DOHH2 (cell line): ENCODE measurements around the gene B4GAT1.

Source experiments
- H3F3A ChIP-seq: fragments of 200-600 bp; sonication (generic), shearing (Covaris generic); 2 replicates; pipeline ENCODE4 v1.6.0; 2016; ENCODE audit warnings: antibody characterized with exemption, mild to moderate bottlenecking; ENCODE audit not compliant: control insufficient read depth, insufficient read depth
- H3K27ac ChIP-seq: fragments of 200-600 bp; sonication (generic); 2 replicates; pipeline ENCODE4 v1.5.1; 2014; ENCODE audit warnings: low read depth, mild to moderate bottlenecking, low read length, moderate library complexity
- H3K27me3 ChIP-seq: fragments of 200-600 bp; sonication (generic); 2 replicates; pipeline ENCODE4 v1.6.1; 2014; ENCODE audit warnings: mild to moderate bottlenecking, low read length, mixed read lengths; ENCODE audit not compliant: control insufficient read depth
- H3K36me3 ChIP-seq: fragments of 200-600 bp; sonication (generic); 2 replicates; pipeline ENCODE4 v1.6.1; 2014; ENCODE audit warnings: mild to moderate bottlenecking, low read length, moderate library complexity, mixed read lengths; ENCODE audit not compliant: control insufficient read depth
- H3K4me1 ChIP-seq: fragments of 200-600 bp; sonication (generic); 2 replicates; pipeline ENCODE4 v1.6.1; 2014; ENCODE audit warnings: mild to moderate bottlenecking, low read length, mixed read lengths; ENCODE audit not compliant: control insufficient read depth
- H3K4me2 ChIP-seq: fragments of 200-600 bp; sonication (generic); 2 replicates; pipeline ENCODE4 v1.6.0; 2014; ENCODE audit warnings: mild to moderate bottlenecking, low read length, moderate library complexity
- H3K4me3 ChIP-seq: fragments of 200-600 bp; sonication (generic); 2 replicates; pipeline ENCODE4 v1.5.1; 2014; ENCODE audit warnings: mild to moderate bottlenecking, low read length, mixed read lengths
- H3K79me2 ChIP-seq: fragments of 200-600 bp; sonication (generic); 2 replicates; pipeline ENCODE4 v1.6.1; 2014; ENCODE audit warnings: mild to moderate bottlenecking, low read length, mixed read lengths; ENCODE audit not compliant: control insufficient read depth
- H3K9me2 ChIP-seq: fragments of 200-600 bp; sonication (generic); replicated peaks from 2 replicates; pipeline ENCODE4 v1.6.1; 2014; ENCODE audit warnings: mild to moderate bottlenecking, low read length, mixed read lengths; ENCODE audit not compliant: control insufficient read depth
- H3K9me3 ChIP-seq: fragments of 200-600 bp; sonication (generic); 2 replicates; pipeline ENCODE4 v1.6.1; 2014; ENCODE audit warnings: antibody characterized with exemption, low read length, mixed read lengths; ENCODE audit not compliant: control insufficient read depth, insufficient read depth
- H4K20me1 ChIP-seq: fragments of 200-600 bp; sonication (generic); 2 replicates; pipeline ENCODE4 v1.6.0; 2014; ENCODE audit warnings: low read depth, mild to moderate bottlenecking, antibody characterized with exemption, low read length, moderate library complexity; ENCODE audit not compliant: control insufficient read depth, insufficient read depth
- EZH2phosphoT487 ChIP-seq: fragments of 200-600 bp; sonication (generic); IDR thresholded peaks from 2 replicates; pipeline ENCODE4 v1.6.1; 2017; ENCODE audit warnings: borderline replicate concordance, mild to moderate bottlenecking, antibody characterized with exemption, low read length, moderate library complexity, mixed read lengths
- TF ChIP-seq, protein P1 (sequence below): fragments of 200-600 bp; sonication (generic); IDR thresholded peaks from one replicate; pipeline ENCODE4 v1.5.1; 2014; ENCODE audit warnings: antibody characterized with exemption, mild to moderate bottlenecking, low read depth, low read length; ENCODE audit not compliant: poor library complexity, severe bottlenecking

Gene B4GAT1

DNA sequence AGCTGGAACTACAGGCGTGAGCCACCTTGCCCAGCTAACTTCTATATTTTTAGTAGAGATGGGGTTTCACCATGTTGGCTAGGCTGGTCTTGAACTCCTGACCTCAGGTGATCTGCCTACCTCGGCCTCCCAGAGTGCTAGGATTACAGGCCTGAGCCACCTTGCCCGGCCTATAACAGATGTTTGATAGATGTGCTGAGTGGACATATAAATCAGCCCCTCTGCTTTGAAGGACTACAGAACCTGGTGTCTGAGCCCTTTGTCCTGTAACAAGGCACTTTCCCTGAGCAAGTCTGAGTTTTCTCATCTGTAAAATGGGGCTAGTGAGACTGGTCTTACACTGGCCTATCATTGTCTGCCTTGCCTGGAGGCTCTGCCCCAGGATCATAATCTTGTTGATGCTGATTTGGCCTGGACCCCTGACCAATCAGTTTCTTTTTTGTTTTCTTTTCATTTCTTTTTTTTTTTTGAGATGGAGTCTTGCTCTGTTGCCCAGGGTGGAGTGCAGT lies 18.2 kb downstream of the B4GAT1 start:
- TF ChIP-seq, protein P1, sequence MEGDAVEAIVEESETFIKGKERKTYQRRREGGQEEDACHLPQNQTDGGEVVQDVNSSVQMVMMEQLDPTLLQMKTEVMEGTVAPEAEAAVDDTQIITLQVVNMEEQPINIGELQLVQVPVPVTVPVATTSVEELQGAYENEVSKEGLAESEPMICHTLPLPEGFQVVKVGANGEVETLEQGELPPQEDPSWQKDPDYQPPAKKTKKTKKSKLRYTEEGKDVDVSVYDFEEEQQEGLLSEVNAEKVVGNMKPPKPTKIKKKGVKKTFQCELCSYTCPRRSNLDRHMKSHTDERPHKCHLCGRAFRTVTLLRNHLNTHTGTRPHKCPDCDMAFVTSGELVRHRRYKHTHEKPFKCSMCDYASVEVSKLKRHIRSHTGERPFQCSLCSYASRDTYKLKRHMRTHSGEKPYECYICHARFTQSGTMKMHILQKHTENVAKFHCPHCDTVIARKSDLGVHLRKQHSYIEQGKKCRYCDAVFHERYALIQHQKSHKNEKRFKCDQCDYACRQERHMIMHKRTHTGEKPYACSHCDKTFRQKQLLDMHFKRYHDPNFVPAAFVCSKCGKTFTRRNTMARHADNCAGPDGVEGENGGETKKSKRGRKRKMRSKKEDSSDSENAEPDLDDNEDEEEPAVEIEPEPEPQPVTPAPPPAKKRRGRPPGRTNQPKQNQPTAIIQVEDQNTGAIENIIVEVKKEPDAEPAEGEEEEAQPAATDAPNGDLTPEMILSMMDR: no peak
- no peak for TF ChIP-seq EZH2phosphoT487
- Histone ChIP-seq H3K4me2 (no peak overlapping the region; the same call in 1 of the 2 replicates), H3K79me2 (no peaks in the 10 kb centered on the region), H3K36me3 (no peaks in the 10 kb centered on the region), H3K4me3 (no peak overlapping the region), H4K20me1 (no peaks in the 10 kb centered on the region), H3K9me3 (no peaks in the 10 kb centered on the region), H3F3A (no peaks in the 10 kb centered on the region), H3K9me2 (no peaks in the 10 kb centered on the region), H3K27me3 (no peaks in the 10 kb centered on the region), H3K27ac (no peak overlapping the region), H3K4me1 (peaks cover 44% of the 10 kb centered on the region)

DNA sequence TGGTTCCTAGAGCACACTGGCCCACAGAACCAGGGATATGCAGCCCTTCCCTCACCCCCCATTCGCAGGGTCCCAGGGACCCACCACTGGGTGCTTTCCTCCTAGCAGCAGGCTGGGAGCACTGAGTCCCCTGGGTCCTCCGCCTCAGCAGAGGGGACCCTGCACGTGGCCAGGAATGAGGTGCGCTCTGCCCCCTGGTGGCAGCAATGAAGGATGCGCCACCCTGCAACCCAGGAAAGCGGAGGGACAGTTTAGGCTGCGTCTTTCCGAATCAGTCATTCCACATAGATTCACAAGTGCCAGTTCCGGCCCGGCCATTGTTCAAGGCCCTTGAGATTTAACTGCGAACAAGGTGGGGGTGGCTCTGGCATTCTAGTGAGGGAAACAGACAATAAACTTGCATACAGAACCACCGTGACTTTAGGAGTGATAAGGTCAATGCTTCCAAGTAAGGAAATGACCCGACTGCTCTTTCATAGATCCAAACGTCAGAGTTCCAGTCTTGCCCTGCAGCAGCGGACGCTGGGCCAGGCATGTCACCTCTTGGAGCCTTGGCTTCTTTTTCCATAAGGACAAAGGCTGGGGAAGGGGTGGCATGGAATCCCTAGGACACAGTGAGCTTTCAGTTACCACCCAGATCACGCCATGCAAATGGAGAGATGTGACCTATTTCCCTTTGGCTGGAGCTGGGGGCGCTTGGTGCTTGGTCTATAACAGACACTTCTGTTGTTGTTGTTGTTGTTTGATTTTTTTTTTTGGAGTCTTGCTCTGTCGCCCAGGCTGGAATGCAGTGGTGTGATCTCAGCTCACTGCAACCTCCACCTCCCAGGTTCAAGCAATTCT lies 18.9 kb downstream of the B4GAT1 start:
- Histone ChIP-seq H3K27me3 (no peaks in the 10 kb centered on the region), H3K4me2 (peak overlapping the region; percentile 66), H3K36me3 (no peaks in the 10 kb centered on the region), H3K27ac (no peak overlapping the region), H4K20me1 (no peaks in the 10 kb centered on the region), H3F3A (no peaks in the 10 kb centered on the region), H3K79me2 (no peaks in the 10 kb centered on the region), H3K4me1 (peaks cover 44% of the 10 kb centered on the region), H3K4me3 (peak overlapping the region; percentile 57), H3K9me3 (no peaks in the 10 kb centered on the region), H3K9me2 (no peaks in the 10 kb centered on the region)
- TF ChIP-seq, protein P1: peak; percentile 94
- TF ChIP-seq EZH2phosphoT487: no peak

DNA sequence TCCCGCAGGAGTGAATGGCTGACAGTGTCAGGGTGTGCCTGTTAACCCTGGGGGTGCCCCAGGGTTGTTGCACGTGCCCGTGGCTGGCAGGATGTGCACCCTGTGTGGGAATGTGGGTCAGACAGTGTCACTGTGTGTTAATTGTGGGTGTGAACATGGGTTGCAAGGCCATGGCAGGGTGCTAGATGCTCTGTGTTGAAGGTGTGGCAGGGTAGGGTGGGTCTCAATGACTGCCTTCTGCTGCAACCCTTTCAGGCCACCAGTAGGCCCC lies 19.5 kb downstream of the B4GAT1 start:
- H3K27ac ChIP-seq: no peak overlapping the region
- H3K9me2 ChIP-seq: no peaks in the 10 kb centered on the region
- H3K79me2 ChIP-seq: no peaks in the 10 kb centered on the region
- H3K4me2 ChIP-seq: peak overlapping the region; percentile 66
- H3F3A ChIP-seq: no peaks in the 10 kb centered on the region
- H3K9me3 ChIP-seq: no peaks in the 10 kb centered on the region
- no peak overlapping the region for H3K4me3 ChIP-seq
- H3K4me1 ChIP-seq: peaks cover 44% of the 10 kb centered on the region
- no peaks in the 10 kb centered on the region for H3K36me3 ChIP-seq
- H4K20me1 ChIP-seq: no peaks in the 10 kb centered on the region
- H3K27me3 ChIP-seq: no peaks in the 10 kb centered on the region
- no peak for TF ChIP-seq EZH2phosphoT487
- TF ChIP-seq, protein P1: no peak
